Fibroblast of villous mesenchyme (primary cell): Measurements from ENCODE around the gene RTN4. TPM values are rescaled to one million over a fixed set of nuclear protein-coding genes. Genes with fewer than 3 reads are reported as not detected.
"Not testable (repeated sequence)": the region's sequence is repeated elsewhere in the genome, so short reads cannot be mapped to it uniquely, and the experiment has no call there.

Experiments
- DNase-seq: peaks from one replicate; pipeline ENCODE4 v3.0.0-alpha.2; 2010; ENCODE audit warnings: low read depth
- H3K4me3 ChIP-seq: 2 replicates; pipeline ENCODE4 v1.5.1; 2011; ENCODE audit warnings: low read depth, mild to moderate bottlenecking, low read length
- CTCF ChIP-seq: IDR thresholded peaks from 2 replicates; pipeline ENCODE4 v1.5.1; 2012; ENCODE audit warnings: low read depth, mild to moderate bottlenecking, low read length; ENCODE audit not compliant: insufficient read depth
- total RNA-seq: library from RNA; depleted of rRNA; stranded (reverse); fragments of >200 nt; gene quantifications from 2 replicates; pipeline ENCODE4 v1.2.3, GENCODE V29; 2012

The RTN4 gene
- total RNA-seq, 1 donor = 262 TPM

- TF ChIP-seq CTCF = no peak
- no peak overlapping the region for H3K4me3 ChIP-seq
- peak; percentile 62 for DNase-seq
Measured at GRCh38 chr2:54999182-54999581, 51.1 kb downstream of the RTN4 start.

- no peak for TF ChIP-seq CTCF
- no peak overlapping the region for H3K4me3 ChIP-seq
- DNase-seq = no peak
Measured at GRCh38 chr2:54997826-54998225, 52.4 kb downstream of the RTN4 start.

GRCh38 chr2:54995553-54995952, 54.7 kb downstream of the RTN4 start:
- no peak overlapping the region for H3K4me3 ChIP-seq
- TF ChIP-seq CTCF = no peak
- no peak for DNase-seq

GRCh38 chr2:54990694-54991093, 59.6 kb downstream of the RTN4 start:
- not testable (repeated sequence) for DNase-seq, H3K4me3 ChIP-seq

- H3K4me3 ChIP-seq = no peak overlapping the region
- no peak for TF ChIP-seq CTCF
- DNase-seq = no peak
Measured at GRCh38 chr2:54988612-54989011, 61.6 kb downstream of the RTN4 start.

GRCh38 chr2:54986264-54986663, 64.0 kb downstream of the RTN4 start:
- no peak for TF ChIP-seq CTCF
- no peak for DNase-seq
- no peak overlapping the region for H3K4me3 ChIP-seq

- H3K4me3 ChIP-seq = no peak overlapping the region
- DNase-seq = no peak
Measured at GRCh38 chr2:54984476-54984875, 65.8 kb downstream of the RTN4 start.

More at GRCh38 chr2:54984476-54984875, 65.8 kb downstream of the RTN4 start:
- TF ChIP-seq CTCF = no peak
